GM12864 (cell line): Measurements from ENCODE around the gene SNED1.

Source experiments
- DNase-seq: peaks from one replicate; pipeline ENCODE4 v3.0.0-alpha.2; 2011; ENCODE audit warnings: low read depth
- H3K4me3 ChIP-seq: 2 replicates; pipeline ENCODE4 v1.5.1; 2011; ENCODE audit warnings: mild to moderate bottlenecking, low read depth, low read length, control low read depth
- CTCF ChIP-seq: IDR thresholded peaks from 2 replicates; pipeline ENCODE4 v1.5.1; 2011; ENCODE audit warnings: low read depth, mild to moderate bottlenecking, moderate library complexity, low read length, control low read depth, inconsistent platforms; ENCODE audit errors: missing control alignments

The SNED1 gene

GRCh38 chr2:240965905-240966456, 32.4 kb upstream of the SNED1 start:
- no peak for TF ChIP-seq CTCF

GRCh38 chr2:240966457-240966905, 31.9 kb upstream of the SNED1 start:
- no peak overlapping the region for H3K4me3 ChIP-seq
- DNase-seq, result no peak
- TF ChIP-seq CTCF, result no peak

More at GRCh38 chr2:240965905-240966456, 32.4 kb upstream of the SNED1 start:
- DNase-seq, result no peak
- H3K4me3 ChIP-seq, result no peak overlapping the region

- H3K4me3 ChIP-seq, result no peak overlapping the region
- no peak for DNase-seq
- TF ChIP-seq CTCF, result no peak
Measured at GRCh38 chr2:240966906-240967680, 31.3 kb upstream of the SNED1 start.

GRCh38 chr2:240967681-240968621, 30.5 kb upstream of the SNED1 start:
- no peak for DNase-seq
- no peak overlapping the region for H3K4me3 ChIP-seq
- no peak for TF ChIP-seq CTCF

GRCh38 chr2:240968731-240969624, 29.4 kb upstream of the SNED1 start:
- TF ChIP-seq CTCF, result no peak
- no peak overlapping the region for H3K4me3 ChIP-seq
- no peak for DNase-seq

GRCh38 chr2:240970104-240970503, 28.3 kb upstream of the SNED1 start:
- H3K4me3 ChIP-seq, result no peak overlapping the region
- no peak for TF ChIP-seq CTCF
- no peak for DNase-seq
